Uterus (tissue), 4 donors: ENCODE results near the gene GPBAR1. TPM values are rescaled to one million over a fixed set of nuclear protein-coding genes. Genes with fewer than 3 reads are reported as not detected.

Experiments
- DNase-seq, 2 donors: peaks; one replicate each; pipeline ENCODE4 v3.0.0-alpha.2; 2019 to 2020
- H3K27ac ChIP-seq, 2 donors: fragments of 200-600 bp; sonication (generic); 1 replicate in 1 of 2; 2 replicates in 1 of 2; pipeline ENCODE4 v1.5.1; 2016 to 2018
- H3K27me3 ChIP-seq, 2 donors: fragments of 200-600 bp; sonication (generic); one replicate each; pipeline ENCODE4 v1.5.1; 2018 to 2019; ENCODE audit warnings: control low read depth in 1 of 2
- H3K36me3 ChIP-seq, 2 donors: fragments of 200-600 bp; sonication (generic); one replicate each; pipeline ENCODE4 v1.5.1; 2019; ENCODE audit warnings: control low read depth in 1 of 2
- H3K4me1 ChIP-seq, 2 donors: fragments of 200-600 bp; sonication (generic); one replicate each; pipeline ENCODE4 v1.5.1; 2018 to 2019; ENCODE audit warnings: control low read depth in 1 of 2
- H3K4me3 ChIP-seq, 2 donors: fragments of 200-600 bp; sonication (generic); 1 replicate in 1 of 2; 2 replicates in 1 of 2; pipeline ENCODE4 v1.5.1; 2018 to 2019; ENCODE audit warnings: mild to moderate bottlenecking in 1 of 2
- H3K9me3 ChIP-seq, 2 donors: fragments of 200-600 bp; sonication (generic); one replicate each; pipeline ENCODE4 v1.5.1; 2019; ENCODE audit warnings: control low read depth in 1 of 2
- POLR2A ChIP-seq, 2 donors: fragments of 450-650 bp; IDR thresholded peaks; one replicate each; pipeline ENCODE4 v1.6.1; 2016; ENCODE audit warnings: antibody characterized with exemption in 2 of 2, mild to moderate bottlenecking in 1 of 2, moderate library complexity in 1 of 2
- intact Hi-C: fragments of 100-400 bp; cut with DNase I; formaldehyde crosslinking; loops from one replicate; pipeline ENCODE4 v1.15.1; 2023; ENCODE audit warnings: low total_unique reads
- total RNA-seq, 4 donors: library from RNA; depleted of rRNA in 3 of 4; stranded (reverse); fragments of >200 nt in 3 of 4; gene quantifications; one replicate each; pipeline versions ENCODE4 v1.1.0 to v1.2.4, GENCODE V29; 2014 to 2023
- TF ChIP-seq, protein P1 (sequence below), 4 experiments: fragments of 200-600 bp in 2 of 4; fragments of 450-650 bp in 2 of 4; sonication (generic) in 2 of 4; IDR thresholded peaks; one replicate each; pipeline ENCODE4 v1.5.1; 2016 to 2019; ENCODE audit warnings: antibody characterized with exemption in 4 of 4, mild to moderate bottlenecking in 2 of 4, moderate library complexity in 1 of 4
- donor health status: DM: yes; HTN: yes; CAD: no.

Gene GPBAR1
- total RNA-seq, 4 donors from 2014 or later, result 0.29 to 1.0 (median 0.91) TPM; not detected in 1

- DNase-seq, result no peak
- Histone ChIP-seq H3K9me3 (no peaks in the 10 kb centered on the region), H3K36me3 (no peaks in the 10 kb centered on the region), H3K27me3 (no peaks in the 10 kb centered on the region), H3K4me3 (peak overlapping the region; percentile 84 to 97), H3K4me1 (peaks cover 9 to 33% of the 10 kb centered on the region in 2 donors), H3K27ac (peak overlapping the region; percentile 98 to 100)
- TF ChIP-seq, protein P1, sequence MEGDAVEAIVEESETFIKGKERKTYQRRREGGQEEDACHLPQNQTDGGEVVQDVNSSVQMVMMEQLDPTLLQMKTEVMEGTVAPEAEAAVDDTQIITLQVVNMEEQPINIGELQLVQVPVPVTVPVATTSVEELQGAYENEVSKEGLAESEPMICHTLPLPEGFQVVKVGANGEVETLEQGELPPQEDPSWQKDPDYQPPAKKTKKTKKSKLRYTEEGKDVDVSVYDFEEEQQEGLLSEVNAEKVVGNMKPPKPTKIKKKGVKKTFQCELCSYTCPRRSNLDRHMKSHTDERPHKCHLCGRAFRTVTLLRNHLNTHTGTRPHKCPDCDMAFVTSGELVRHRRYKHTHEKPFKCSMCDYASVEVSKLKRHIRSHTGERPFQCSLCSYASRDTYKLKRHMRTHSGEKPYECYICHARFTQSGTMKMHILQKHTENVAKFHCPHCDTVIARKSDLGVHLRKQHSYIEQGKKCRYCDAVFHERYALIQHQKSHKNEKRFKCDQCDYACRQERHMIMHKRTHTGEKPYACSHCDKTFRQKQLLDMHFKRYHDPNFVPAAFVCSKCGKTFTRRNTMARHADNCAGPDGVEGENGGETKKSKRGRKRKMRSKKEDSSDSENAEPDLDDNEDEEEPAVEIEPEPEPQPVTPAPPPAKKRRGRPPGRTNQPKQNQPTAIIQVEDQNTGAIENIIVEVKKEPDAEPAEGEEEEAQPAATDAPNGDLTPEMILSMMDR (IDR thresholded peaks at IDR 0.05), result no peak
- TF ChIP-seq POLR2A (IDR thresholded peaks at IDR 0.05), result no peak
- intact Hi-C loops, result loop anchor here (10.0 kb wide), 1 partner anchor 104 kb away; the partner anchor contains the start of gene CTDSP1
Observed at GRCh38 chr2:218290316-218291261, 29.8 kb downstream of the GPBAR1 start.

- no peak for TF ChIP-seq POLR2A (IDR thresholded peaks at IDR 0.05)
- TF ChIP-seq, protein P1 (IDR thresholded peaks at IDR 0.05), result no peak
- Histone ChIP-seq H3K4me3 (peak overlapping the region; percentile 84 to 97), H3K9me3 (no peaks in the 10 kb centered on the region), H3K4me1 (peaks cover 5 to 26% of the 10 kb centered on the region in 2 donors), H3K36me3 (no peaks in the 10 kb centered on the region), H3K27ac (peak overlapping the region; percentile 98 to 100), H3K27me3 (no peaks in the 10 kb centered on the region)
- intact Hi-C loops, result loop anchor here (10.0 kb wide), 1 partner anchor 103 kb away; the partner anchor contains the start of gene CTDSP1
- DNase-seq, result no peak
Observed at GRCh38 chr2:218291318-218292047, 30.7 kb downstream of the GPBAR1 start.

DNA sequence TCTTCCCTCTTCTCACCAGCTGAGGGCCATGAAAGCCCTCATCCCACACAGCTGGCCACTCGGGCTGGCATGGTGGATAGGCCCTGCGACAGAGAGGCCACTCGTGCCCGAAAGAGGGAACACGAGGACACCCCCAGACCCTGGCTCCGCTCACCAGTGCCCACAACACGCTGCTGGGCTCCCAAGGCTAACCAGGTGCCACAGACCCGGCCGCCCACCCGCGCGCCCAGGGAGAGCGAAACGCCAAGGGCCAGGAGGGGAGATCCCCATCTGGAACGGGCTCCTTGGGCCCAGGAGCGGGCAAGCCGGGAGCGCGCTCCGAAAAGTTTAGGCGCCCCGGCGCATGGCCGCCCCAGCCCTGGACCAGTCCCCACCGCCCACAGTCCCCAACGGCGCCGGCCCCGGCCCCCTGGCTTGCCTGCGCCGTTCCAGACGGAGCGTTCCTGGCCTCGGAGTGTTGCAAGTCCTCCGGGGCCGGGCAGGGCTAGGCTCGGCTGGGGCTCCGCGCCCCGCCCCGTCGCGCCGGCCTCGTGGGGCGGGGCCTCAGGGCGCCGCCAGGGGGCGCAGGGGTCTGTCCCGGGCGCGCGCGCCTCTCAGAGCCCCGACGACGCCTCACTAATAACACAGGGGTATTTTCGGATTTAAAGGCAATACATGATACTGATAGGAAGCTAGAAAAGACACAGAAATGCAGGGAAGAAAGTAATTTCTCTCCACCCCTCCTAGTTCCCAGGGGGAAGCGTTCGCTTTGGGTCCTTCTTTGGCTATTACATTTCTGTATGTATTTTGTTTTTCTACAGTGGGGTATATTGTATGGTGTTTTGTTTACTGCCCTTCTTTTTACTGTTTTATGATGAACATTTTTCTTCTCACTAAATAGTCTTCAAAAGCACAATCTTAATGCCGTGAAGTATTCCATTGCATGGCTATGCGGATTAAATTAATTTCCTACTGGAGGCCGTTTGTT lies 31.5 kb downstream of the GPBAR1 start, which contains the start of gene TMBIM1:
TMBIM1 (minus strand) TSS at position 456 of the 967 bp plus-strand sequence. CDS start 10,362 bp downstream, outside the sequence.
- Histone ChIP-seq H3K4me1 (peaks cover 5 to 24% of the 10 kb centered on the region in 2 donors), H3K9me3 (no peaks in the 10 kb centered on the region), H3K36me3 (no peaks in the 10 kb centered on the region), H3K27ac (peak within 1 kb of the TSS; percentile 98 to 100), H3K27me3 (no peaks in the 10 kb centered on the region), H3K4me3 (peak within 1 kb of the TSS; percentile 84 to 97)
- intact Hi-C loops, result loop anchor here (10.0 kb wide), 1 partner anchor 102 kb away; the partner anchor contains the start of gene CTDSP1
- TF ChIP-seq, protein P1 (IDR thresholded peaks at IDR 0.05), result peak; percentile 66 to 96 (median 94)
- peak; percentile 88 for TF ChIP-seq POLR2A (IDR thresholded peaks at IDR 0.05)
- DNase-seq, result peak; percentile 75 to 86

- H3K4me1 ChIP-seq, result peaks cover 5 to 20% of the 10 kb centered on the region in 2 donors
- peak overlapping the region in 1 of 2 donors; percentile 98 for H3K27ac ChIP-seq
- intact Hi-C loops, result loop anchor here (10.0 kb wide), 1 partner anchor 101 kb away; the partner anchor contains the start of gene CTDSP1
- DNase-seq, result no peak
- H3K9me3 ChIP-seq, result no peaks in the 10 kb centered on the region
- TF ChIP-seq, protein P1 (IDR thresholded peaks at IDR 0.05), result no peak
- no peak for TF ChIP-seq POLR2A (IDR thresholded peaks at IDR 0.05)
- H3K27me3 ChIP-seq, result no peaks in the 10 kb centered on the region
- H3K4me3 ChIP-seq, result no peak overlapping the region
- no peaks in the 10 kb centered on the region for H3K36me3 ChIP-seq
Observed at GRCh38 chr2:218293715-218294429, 33.1 kb downstream of the GPBAR1 start.
